ENCODE measurements around the gene HIVEP3. TPM values are rescaled to one million over a fixed set of nuclear protein-coding genes. Genes with fewer than 3 reads are reported as not detected.

HIVEP3 gene
- total and polyA plus RNA-seq, 3 donors from 2014 or later: 4.8 to 7.3 (median 7.2) TPM

DNA sequence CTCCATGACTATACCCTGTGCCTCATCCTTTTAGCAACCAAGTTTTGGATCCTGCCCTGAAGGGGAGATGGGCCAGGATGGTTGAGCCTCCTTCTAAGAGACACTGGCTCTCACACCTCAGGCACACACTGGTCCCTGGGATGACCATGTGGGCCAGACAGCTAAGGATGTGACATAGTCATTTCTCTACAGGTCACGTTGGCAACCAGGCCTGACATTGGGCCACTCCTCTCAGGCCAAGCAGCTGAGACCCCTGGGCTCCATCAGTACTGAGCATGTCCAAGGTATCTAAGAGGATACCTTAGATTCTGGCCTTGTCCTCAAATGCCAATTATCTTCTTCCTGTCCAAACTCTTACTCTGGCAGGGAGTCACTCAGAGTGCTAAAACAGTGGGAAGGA, 238.7 kb downstream of the HIVEP3 start:
- H3K4me3 ChIP-seq: no peak overlapping the region
- peaks cover 9% of the 10 kb centered on the region for H3K4me1 ChIP-seq
- H3K27me3 ChIP-seq: no peaks in the 10 kb centered on the region
- WGBS, 2 donors: 100% methylated on average over 1 of the region's 1 CpG
- DNase-seq: no peak
- no peaks in the 10 kb centered on the region for H3K9me3 ChIP-seq
- intact Hi-C loops (cut with DNase I; ENCODE audit: low total_unique reads): no loop called here
- no peak for TF ChIP-seq POLR2A (IDR thresholded peaks at IDR 0.05)
- TF ChIP-seq, protein P1, sequence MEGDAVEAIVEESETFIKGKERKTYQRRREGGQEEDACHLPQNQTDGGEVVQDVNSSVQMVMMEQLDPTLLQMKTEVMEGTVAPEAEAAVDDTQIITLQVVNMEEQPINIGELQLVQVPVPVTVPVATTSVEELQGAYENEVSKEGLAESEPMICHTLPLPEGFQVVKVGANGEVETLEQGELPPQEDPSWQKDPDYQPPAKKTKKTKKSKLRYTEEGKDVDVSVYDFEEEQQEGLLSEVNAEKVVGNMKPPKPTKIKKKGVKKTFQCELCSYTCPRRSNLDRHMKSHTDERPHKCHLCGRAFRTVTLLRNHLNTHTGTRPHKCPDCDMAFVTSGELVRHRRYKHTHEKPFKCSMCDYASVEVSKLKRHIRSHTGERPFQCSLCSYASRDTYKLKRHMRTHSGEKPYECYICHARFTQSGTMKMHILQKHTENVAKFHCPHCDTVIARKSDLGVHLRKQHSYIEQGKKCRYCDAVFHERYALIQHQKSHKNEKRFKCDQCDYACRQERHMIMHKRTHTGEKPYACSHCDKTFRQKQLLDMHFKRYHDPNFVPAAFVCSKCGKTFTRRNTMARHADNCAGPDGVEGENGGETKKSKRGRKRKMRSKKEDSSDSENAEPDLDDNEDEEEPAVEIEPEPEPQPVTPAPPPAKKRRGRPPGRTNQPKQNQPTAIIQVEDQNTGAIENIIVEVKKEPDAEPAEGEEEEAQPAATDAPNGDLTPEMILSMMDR (IDR thresholded peaks at IDR 0.05): no peak
- no peaks in the 10 kb centered on the region for H3K36me3 ChIP-seq (ENCODE audit: low read depth, missing control alignments)
- H3K27ac ChIP-seq: no peak overlapping the region

DNA sequence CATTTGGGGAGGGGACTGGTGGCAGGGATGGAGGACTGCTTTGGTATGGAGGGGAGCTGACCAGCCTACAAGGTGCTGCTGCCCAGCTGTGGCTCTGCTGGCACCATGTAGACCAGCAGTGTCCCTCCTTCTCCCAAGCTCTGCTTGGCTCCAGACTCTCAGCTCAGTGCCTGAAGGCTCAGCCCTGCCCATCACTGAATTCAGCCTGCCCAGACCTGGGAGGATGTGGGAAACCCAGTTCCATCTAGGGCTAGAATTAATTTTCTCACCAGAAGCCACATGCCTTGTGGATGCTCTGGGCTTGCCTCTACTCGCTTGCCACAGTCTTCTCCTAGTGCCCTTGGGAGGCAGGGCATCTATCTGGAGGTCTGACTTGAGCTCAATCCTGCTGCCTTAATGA, 239.2 kb downstream of the HIVEP3 start:
- Histone ChIP-seq H3K27me3 (no peaks in the 10 kb centered on the region), H3K36me3 (ENCODE audit: low read depth, missing control alignments) (no peaks in the 10 kb centered on the region), H3K9me3 (no peaks in the 10 kb centered on the region), H3K27ac (no peak overlapping the region), H3K4me3 (no peak overlapping the region), H3K4me1 (peaks cover 9% of the 10 kb centered on the region)
- intact Hi-C loops (cut with DNase I; ENCODE audit: low total_unique reads): no loop called here
- DNase-seq: no peak
- TF ChIP-seq, protein P1 (IDR thresholded peaks at IDR 0.05): no peak
- no peak for TF ChIP-seq POLR2A (IDR thresholded peaks at IDR 0.05)
- WGBS, 2 donors: 93% methylated on average over 1 of the region's 1 CpG; no CpG with 5 or more reads in 1 of the 2 donors

DNA sequence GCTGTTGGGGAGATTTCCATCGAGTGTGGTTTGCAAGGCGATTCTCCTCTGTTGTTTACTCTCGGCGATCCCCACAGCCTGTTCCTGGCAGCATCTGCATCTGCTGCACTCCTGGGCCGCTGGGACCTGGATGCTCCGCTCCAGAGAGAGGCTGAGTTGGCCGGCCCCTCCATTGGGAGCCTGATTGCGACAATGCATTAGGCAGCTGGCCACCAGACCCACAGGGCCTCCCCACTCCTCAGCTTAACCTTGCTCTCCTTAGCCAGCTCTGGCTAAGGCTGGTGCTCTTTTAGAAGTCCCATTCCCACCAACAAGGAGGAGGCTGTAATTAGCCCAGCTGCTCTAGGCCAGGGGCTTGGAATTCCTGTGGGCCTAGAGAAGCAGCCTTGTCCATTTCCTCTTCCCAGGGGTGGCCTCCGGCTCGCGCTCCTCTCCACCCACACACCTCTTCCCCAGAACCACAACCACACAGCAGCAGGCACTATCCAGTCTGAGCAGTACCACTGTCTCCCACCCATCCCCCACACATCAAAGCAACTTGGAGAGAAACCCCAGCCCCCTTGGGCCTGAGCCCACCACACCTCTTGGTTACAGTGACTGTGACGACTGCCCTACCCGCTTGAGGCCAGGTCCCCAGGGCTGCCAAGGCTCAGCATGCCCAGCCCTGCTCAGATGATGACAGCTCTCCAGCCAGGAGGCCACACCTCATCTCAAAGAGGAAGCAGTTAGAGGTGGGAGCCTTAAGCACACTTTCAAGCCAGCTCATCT, 240.4 kb downstream of the HIVEP3 start:
- TF ChIP-seq POLR2A (IDR thresholded peaks at IDR 0.05): no peak
- TF ChIP-seq, protein P1 (IDR thresholded peaks at IDR 0.05): no peak
- DNase-seq: peak; percentile 64
- intact Hi-C loops (cut with DNase I; ENCODE audit: low total_unique reads): no loop called here
- H3K9me3 ChIP-seq: no peaks in the 10 kb centered on the region
- H3K36me3 ChIP-seq (ENCODE audit: low read depth, missing control alignments): no peaks in the 10 kb centered on the region
- no peak overlapping the region for H3K4me3 ChIP-seq
- 44 to 72% methylated on average over 13 of the region's 13 CpGs for WGBS, 2 donors
- H3K27me3 ChIP-seq: no peaks in the 10 kb centered on the region
- H3K4me1 ChIP-seq: peaks cover 9% of the 10 kb centered on the region
- H3K27ac ChIP-seq: peak overlapping the region in 1 of 2 donors; percentile 23

DNA sequence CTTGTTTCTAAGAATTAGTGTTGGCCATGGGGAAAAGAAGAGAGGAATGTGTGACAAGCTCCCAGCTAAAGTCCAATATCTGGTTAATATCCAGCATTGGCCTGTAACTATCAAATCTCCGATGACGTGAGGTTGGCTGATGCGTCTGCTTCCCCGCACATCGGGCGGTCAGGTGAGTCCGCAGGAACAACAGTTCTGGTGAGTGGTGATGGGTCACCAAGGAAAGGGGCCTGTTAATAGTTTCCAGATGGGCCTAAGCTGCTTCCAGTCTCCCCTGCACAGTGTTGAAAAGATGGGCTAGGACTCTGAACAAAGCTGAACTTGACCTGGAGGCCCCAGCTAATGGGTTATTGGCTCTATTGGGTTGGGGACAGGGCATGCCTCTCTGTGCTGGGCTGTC, 241.1 kb downstream of the HIVEP3 start:
- WGBS, 2 donors: 80 to 87% methylated on average over 7 of the region's 7 CpGs
- H3K27ac ChIP-seq: peak overlapping the region in 1 of 2 donors; percentile 7
- no peaks in the 10 kb centered on the region for H3K27me3 ChIP-seq
- H3K36me3 ChIP-seq (ENCODE audit: low read depth, missing control alignments): no peaks in the 10 kb centered on the region
- intact Hi-C loops (cut with DNase I; ENCODE audit: low total_unique reads): no loop called here
- peaks cover 9% of the 10 kb centered on the region for H3K4me1 ChIP-seq
- DNase-seq: no peak
- no peaks in the 10 kb centered on the region for H3K9me3 ChIP-seq
- TF ChIP-seq, protein P1 (IDR thresholded peaks at IDR 0.05): no peak
- no peak for TF ChIP-seq POLR2A (IDR thresholded peaks at IDR 0.05)
- no peak overlapping the region for H3K4me3 ChIP-seq

DNA sequence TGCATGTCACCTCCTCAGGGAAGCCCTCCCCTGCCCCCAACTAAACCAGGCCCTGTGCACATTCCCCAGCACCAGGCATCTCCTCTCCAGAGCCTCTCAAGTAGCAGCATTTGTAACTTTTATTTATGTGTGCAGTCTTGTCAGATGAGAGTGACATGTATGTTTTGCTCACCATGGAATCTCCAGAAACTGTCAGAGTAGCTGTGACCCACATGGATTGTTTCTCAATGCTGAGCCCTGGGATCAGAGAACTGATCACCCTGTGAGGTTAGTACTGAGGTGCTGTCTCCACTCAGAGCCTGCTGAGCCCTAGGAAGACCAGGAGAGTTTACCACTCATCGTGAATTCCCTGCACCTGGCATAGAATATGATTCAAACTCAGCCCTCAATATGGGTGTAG, 243.3 kb downstream of the HIVEP3 start:
- no peaks in the 10 kb centered on the region for H3K9me3 ChIP-seq
- H3K4me1 ChIP-seq: peaks cover 9% of the 10 kb centered on the region

More for the DNA sequence above, 243.3 kb downstream of the HIVEP3 start:
- H3K36me3 ChIP-seq (ENCODE audit: low read depth, missing control alignments): no peaks in the 10 kb centered on the region
- TF ChIP-seq, protein P1 (IDR thresholded peaks at IDR 0.05): no peak
- no peak for TF ChIP-seq POLR2A (IDR thresholded peaks at IDR 0.05)
- H3K27me3 ChIP-seq: no peaks in the 10 kb centered on the region
- intact Hi-C loops (cut with DNase I; ENCODE audit: low total_unique reads): no loop called here
- no peak overlapping the region for H3K4me3 ChIP-seq
- no peak for DNase-seq
- 100% methylated on average over 1 of the region's 1 CpG for WGBS, 2 donors
- H3K27ac ChIP-seq: no peak overlapping the region
